NOMO-1 (cell line): Measurements from ENCODE around the gene FUT6.
"Not testable (repeated sequence)": the region's sequence is repeated elsewhere in the genome, so short reads cannot be mapped to it uniquely, and the experiment has no call there.

Experiments
- DNase-seq, 2 experiments: peaks; one replicate each; lab custom pipeline; 2025; ENCODE audit not compliant: unreplicated experiment in 2 of 2; lab: John Stamatoyannopoulos, UW

Gene FUT6

GRCh38 chr19:5788422-5788821 is 51.1 kb downstream of the FUT6 start:
- DNase-seq, result no peak

GRCh38 chr19:5787409-5788182 is 51.9 kb downstream of the FUT6 start:
- DNase-seq, result no peak

DNA sequence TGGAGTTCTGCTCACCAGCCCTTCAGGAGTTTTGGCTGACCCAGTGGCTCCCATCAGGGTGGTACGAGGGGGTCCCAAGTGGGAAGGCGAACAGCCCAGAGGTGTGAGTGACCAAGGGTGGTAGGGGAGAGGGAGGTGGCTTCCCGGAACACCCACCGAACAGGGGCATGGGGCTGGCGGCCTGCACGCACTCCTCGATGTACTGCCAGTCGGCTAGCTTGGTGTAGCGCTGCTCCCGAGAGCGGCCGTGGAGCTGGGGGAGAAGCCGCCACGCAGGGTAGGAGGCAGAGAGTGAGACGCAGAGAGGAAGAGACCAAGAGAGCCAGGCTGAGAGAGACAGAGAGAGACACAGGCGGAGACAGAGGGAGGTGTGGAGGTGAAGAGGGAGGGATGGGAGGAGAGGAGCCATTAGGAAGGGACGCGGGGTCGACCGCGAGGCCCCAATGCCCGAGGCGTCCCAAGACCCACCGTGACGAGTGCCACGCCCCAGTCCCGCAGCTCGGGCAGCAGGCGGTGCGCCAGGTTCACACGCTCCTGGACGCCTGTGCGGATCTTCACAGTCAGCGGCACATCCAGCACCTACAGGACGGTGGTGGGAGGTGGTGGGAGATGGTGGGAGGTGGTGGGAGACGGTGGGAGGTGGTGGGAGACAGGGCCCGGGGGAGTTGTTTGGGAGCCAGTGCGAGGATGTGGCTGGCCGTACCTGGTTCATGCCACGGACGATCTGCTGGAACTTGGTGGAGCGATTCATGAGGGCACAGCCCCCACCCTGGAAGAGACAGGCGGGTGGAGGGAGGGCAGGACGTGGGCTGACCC is 52.7 kb downstream of the FUT6 start:
- DNase-seq, result no peak

DNA sequence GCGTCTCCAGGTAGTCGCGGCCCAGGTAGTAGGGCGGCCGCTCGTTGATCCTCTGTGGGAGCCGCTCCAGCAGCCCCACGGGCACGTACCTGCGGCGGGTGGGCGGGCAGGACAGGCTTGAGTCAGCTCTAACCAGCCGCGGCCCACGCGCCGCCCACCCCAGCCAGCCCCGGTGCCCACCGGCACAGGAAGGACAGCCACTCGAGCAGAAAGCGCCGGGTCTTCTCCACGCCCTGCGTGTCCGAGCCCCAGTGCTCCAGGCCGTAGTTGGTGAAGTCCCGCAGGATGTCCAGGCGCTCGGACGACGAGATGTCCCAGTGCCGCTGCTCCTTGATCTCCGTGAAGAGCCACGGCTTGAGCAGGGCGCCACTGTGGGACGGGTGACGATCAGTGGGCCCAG is 54.1 kb downstream of the FUT6 start:
- no peak for DNase-seq

DNA sequence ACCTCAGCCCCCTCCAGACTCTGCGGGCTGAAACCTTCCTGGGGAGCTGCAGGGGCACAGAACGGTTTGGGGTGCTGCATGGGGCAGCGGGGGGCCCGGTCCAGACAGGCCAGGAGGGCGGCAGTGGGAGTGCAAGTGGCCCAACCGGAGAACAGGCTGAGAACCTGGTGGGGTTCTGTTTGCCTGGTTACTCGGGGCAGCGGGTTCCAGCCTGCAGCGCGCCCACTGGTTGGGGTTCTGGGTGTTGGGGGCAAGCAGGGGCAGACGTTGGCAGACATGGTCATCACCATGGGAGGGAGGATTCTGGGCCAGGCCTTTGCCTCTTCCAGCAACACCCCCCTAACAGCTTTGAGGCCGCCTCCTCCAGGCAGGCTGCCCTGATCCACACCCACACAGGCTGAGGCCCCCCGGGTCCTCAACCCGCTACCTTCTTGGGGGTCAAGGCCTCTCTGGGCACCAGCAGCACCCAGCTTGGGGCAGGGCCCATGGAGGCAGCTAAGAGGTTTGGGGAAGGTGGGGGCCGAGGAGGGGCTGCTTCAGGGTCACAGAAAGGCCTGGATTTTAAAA is 54.8 kb downstream of the FUT6 start, which contains the start of gene PRR22:
Gene PRR22 (minus strand): TSS at position 166 of the 567 bp plus-strand sequence. CDS start 86 bp downstream, at position 80.
- no peak for DNase-seq

- DNase-seq, result no peak
These were observed 56.3 kb downstream of the FUT6 start for GRCh38 chr19:5782945-5783919.

DNA sequence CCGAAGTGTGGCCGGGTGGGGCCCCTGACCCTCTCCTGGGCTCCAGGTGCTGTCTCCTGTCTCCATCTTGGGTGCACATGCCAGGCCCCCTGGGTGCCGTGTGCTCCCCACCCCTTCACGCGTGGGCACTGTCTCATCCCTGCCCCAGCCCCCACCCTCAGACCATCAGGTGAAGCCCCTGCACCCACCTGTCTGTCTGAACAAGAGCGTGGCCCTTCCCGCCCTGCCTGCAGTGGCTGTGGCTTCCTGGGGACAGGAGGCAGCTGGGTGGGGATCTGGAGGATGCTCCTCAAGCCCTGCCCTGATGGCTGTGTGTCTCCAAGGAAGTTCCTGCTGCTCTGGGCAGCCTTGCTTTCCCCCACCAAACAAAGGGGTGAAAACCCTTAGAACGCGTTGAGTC is 57.2 kb downstream of the FUT6 start:
- no peak for DNase-seq

DNA sequence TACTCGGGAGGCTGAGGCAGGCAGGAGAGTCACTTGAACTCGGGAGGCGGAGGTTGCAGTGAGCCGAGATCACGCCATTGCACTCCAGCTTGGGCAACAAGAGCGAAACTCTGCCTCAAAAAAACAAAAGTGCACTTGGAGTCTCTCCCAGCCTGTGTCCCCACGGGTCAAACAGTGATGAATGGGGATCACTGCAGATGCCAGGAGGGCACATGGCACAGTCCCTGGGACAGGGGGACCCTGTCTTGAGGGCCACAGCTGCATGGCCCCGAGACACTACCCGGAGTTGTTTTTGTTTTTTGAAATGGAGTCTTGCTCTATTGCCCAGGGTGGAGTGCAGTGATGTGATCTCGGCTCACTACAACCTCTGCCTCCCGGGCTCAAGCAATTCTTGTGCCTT is 58.6 kb downstream of the FUT6 start:
- DNase-seq, result not testable (repeated sequence)
